A549 (cell line): ENCODE measurements around the gene SKP1.

Experiments used
- BHLHE40 ChIP-seq: IDR thresholded peaks from 2 replicates; pipeline ENCODE4 v1.6.1; 2012; ENCODE audit warnings: low read depth, low read length, inconsistent platforms
- CBX2 ChIP-seq: fragments of 200-600 bp; sonication (generic); IDR thresholded peaks from 2 replicates; pipeline ENCODE4 v1.6.1; 2016; ENCODE audit warnings: low read depth, mild to moderate bottlenecking, borderline replicate concordance
- CBX8 ChIP-seq: fragments of 200-600 bp; sonication (generic); IDR thresholded peaks from 2 replicates; pipeline ENCODE4 v1.6.1; 2016
- CTCF ChIP-seq: fragments of >200 bp; sonication (Bioruptor Twin); formaldehyde crosslinking; IDR thresholded peaks from 3 replicates; pipeline ENCODE4 v1.5.1; 2016
- ESRRA ChIP-seq: fragments of 150-350 bp; IDR thresholded peaks from 2 replicates; pipeline ENCODE4 v1.6.1; 2014; ENCODE audit warnings: mild to moderate bottlenecking, low read length, borderline replicate concordance
- JUN ChIP-seq, 2 experiments: fragments of >200 bp; sonication (Bioruptor Twin); formaldehyde crosslinking; IDR thresholded peaks; 2 replicates in 1 of 2; 3 replicates in 1 of 2; pipeline ENCODE4 v1.6.1; 2016 to 2017
- MYC ChIP-seq: IDR thresholded peaks from 2 replicates; pipeline ENCODE4 v1.6.1; 2012; ENCODE audit warnings: mild to moderate bottlenecking, inconsistent platforms, low read length, improper control_type of control experiment, borderline replicate concordance
- PBX3 ChIP-seq: IDR thresholded peaks from 2 replicates; pipeline ENCODE4 v1.6.1; 2012
- RAD21 ChIP-seq, 2 experiments: fragments of >200 bp in 1 of 2; sonication (Bioruptor Twin) in 1 of 2; formaldehyde crosslinking in 1 of 2; IDR thresholded peaks in 1 of 2; conservative IDR thresholded peaks in 1 of 2; 2 replicates in 1 of 2; 3 replicates in 1 of 2; pipeline ENCODE4 v1.6.1; 2012 to 2018; ENCODE audit warnings: inconsistent platforms in 1 of 2
- REST ChIP-seq: fragments of 200-600 bp; sonication (generic); IDR thresholded peaks from 2 replicates; pipeline ENCODE4 v1.6.1; 2016; ENCODE audit warnings: antibody characterized with exemption, mild to moderate bottlenecking, moderate library complexity
- SMC3 ChIP-seq: fragments of >200 bp; sonication (Bioruptor Twin); formaldehyde crosslinking; IDR thresholded peaks from 3 replicates; pipeline ENCODE4 v1.6.1; 2018; ENCODE audit warnings: inconsistent platforms
- ZFP36 ChIP-seq: fragments of 450-650 bp; IDR thresholded peaks from 2 replicates; pipeline ENCODE4 v1.6.1; 2014; ENCODE audit warnings: borderline replicate concordance; ENCODE audit not compliant: partially characterized antibody
- ZSCAN20 ChIP-seq: fragments of 250-450 bp; sonication (Bioruptor Pico); IDR thresholded peaks from 2 replicates; pipeline ENCODE4 v1.8.0; 2022; ENCODE audit warnings: mild to moderate bottlenecking, moderate library complexity

GRCh38 chr5:134125039-134126015, 51.4 kb downstream of the SKP1 start:
- TF ChIP-seq CTCF (no peak), ZSCAN20 (CRISPR knock-in tag) (no peak), ZFP36 (no peak), PBX3 (no peak), REST (no peak), CBX2 (no peak), SMC3 (no peak), BHLHE40 (no peak), MYC (no peak), JUN (IDR thresholded peaks at IDR 0.05) (no peak), CBX8 (no peak), ESRRA (no peak), RAD21 (conservative IDR thresholded peaks at IDR 0.05 in 1 of 2, IDR thresholded peaks at IDR 0.05 in 1 of 2) (no peak)
